ENCODE data around the gene RIOK2.

DNA sequence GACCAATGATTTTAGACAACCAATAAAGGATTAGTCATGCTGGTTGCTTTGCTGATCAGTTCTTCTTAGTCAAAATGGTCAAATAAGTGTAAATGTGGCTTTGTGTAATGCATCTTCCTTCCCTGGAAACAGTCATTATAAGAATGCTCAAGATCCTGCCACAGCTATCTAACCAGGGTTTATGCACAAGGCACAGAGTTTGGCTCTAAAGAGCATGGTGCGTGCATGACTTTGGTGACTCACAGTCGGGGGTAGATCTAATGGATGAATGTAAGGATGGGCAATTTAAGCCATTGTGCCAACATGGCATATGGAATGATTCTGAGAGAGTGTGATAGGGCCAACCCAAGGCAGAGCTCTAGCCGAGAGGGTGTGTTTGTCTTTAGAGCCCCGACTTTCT, 47.2 kb downstream of the RIOK2 start:
- TF ChIP-seq ZNF394 (tag by site-specific recombination; IDR thresholded peaks at IDR 0.05; ENCODE audit: borderline replicate concordance) (no peak), ZNF629 (tag by site-specific recombination; IDR thresholded peaks at IDR 0.05) (no peak), ZNF121 (tag by site-specific recombination; IDR thresholded peaks at IDR 0.05) (no peak), ZBTB1 (tag by site-specific recombination; IDR thresholded peaks at IDR 0.05) (no peak), KLF9 (tag by site-specific recombination; IDR thresholded peaks at IDR 0.05; ENCODE audit: low read depth) (no peak), ZNF560 (tag by site-specific recombination; IDR thresholded peaks at IDR 0.05; ENCODE audit: borderline replicate concordance) (no peak), ZNF670 (tag by site-specific recombination; IDR thresholded peaks at IDR 0.05; ENCODE audit: low read depth) (no peak), YY1 (tag by site-specific recombination; IDR thresholded peaks at IDR 0.05) (no peak)
- TF ChIP-seq, protein P1, sequence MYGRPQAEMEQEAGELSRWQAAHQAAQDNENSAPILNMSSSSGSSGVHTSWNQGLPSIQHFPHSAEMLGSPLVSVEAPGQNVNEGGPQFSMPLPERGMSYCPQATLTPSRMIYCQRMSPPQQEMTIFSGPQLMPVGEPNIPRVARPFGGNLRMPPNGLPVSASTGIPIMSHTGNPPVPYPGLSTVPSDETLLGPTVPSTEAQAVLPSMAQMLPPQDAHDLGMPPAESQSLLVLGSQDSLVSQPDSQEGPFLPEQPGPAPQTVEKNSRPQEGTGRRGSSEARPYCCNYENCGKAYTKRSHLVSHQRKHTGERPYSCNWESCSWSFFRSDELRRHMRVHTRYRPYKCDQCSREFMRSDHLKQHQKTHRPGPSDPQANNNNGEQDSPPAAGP (tag by site-specific recombination; IDR thresholded peaks at IDR 0.05) = no peak
- TF ChIP-seq, protein P2, sequence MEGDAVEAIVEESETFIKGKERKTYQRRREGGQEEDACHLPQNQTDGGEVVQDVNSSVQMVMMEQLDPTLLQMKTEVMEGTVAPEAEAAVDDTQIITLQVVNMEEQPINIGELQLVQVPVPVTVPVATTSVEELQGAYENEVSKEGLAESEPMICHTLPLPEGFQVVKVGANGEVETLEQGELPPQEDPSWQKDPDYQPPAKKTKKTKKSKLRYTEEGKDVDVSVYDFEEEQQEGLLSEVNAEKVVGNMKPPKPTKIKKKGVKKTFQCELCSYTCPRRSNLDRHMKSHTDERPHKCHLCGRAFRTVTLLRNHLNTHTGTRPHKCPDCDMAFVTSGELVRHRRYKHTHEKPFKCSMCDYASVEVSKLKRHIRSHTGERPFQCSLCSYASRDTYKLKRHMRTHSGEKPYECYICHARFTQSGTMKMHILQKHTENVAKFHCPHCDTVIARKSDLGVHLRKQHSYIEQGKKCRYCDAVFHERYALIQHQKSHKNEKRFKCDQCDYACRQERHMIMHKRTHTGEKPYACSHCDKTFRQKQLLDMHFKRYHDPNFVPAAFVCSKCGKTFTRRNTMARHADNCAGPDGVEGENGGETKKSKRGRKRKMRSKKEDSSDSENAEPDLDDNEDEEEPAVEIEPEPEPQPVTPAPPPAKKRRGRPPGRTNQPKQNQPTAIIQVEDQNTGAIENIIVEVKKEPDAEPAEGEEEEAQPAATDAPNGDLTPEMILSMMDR (tag by site-specific recombination; IDR thresholded peaks at IDR 0.05) = no peak
- TF ChIP-seq, protein P3, sequence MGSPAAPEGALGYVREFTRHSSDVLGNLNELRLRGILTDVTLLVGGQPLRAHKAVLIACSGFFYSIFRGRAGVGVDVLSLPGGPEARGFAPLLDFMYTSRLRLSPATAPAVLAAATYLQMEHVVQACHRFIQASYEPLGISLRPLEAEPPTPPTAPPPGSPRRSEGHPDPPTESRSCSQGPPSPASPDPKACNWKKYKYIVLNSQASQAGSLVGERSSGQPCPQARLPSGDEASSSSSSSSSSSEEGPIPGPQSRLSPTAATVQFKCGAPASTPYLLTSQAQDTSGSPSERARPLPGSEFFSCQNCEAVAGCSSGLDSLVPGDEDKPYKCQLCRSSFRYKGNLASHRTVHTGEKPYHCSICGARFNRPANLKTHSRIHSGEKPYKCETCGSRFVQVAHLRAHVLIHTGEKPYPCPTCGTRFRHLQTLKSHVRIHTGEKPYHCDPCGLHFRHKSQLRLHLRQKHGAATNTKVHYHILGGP (tag by site-specific recombination; IDR thresholded peaks at IDR 0.05) = no peak
- TF ChIP-seq, protein P4, sequence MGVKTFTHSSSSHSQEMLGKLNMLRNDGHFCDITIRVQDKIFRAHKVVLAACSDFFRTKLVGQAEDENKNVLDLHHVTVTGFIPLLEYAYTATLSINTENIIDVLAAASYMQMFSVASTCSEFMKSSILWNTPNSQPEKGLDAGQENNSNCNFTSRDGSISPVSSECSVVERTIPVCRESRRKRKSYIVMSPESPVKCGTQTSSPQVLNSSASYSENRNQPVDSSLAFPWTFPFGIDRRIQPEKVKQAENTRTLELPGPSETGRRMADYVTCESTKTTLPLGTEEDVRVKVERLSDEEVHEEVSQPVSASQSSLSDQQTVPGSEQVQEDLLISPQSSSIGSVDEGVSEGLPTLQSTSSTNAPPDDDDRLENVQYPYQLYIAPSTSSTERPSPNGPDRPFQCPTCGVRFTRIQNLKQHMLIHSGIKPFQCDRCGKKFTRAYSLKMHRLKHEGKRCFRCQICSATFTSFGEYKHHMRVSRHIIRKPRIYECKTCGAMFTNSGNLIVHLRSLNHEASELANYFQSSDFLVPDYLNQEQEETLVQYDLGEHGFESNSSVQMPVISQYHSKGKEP (tag by site-specific recombination; IDR thresholded peaks at IDR 0.05) = no peak
- TF ChIP-seq, protein P5, sequence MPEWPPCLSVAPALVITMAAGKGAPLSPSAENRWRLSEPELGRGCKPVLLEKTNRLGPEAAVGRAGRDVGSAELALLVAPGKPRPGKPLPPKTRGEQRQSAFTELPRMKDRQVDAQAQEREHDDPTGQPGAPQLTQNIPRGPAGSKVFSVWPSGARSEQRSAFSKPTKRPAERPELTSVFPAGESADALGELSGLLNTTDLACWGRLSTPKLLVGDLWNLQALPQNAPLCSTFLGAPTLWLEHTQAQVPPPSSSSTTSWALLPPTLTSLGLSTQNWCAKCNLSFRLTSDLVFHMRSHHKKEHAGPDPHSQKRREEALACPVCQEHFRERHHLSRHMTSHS (tag by site-specific recombination; IDR thresholded peaks at IDR 0.05) = no peak

All from HEK293 (cell line).